H1 (cell line): ENCODE results near the gene NXPH4. TPM values are rescaled to one million over a fixed set of nuclear protein-coding genes. Genes with fewer than 3 reads are reported as not detected.

Source experiments
- CTCF ChIA-PET: fragments of 300-600 bp; sonication (Branson Sonifier 250); formaldehyde crosslinking; loops from one replicate; lab custom pipeline; 2021; ENCODE audit not compliant: partially characterized antibody; lab: Charles Lee
- POLR2A ChIA-PET: fragments of 300-600 bp; sonication (Branson Sonifier 250); formaldehyde crosslinking; loops from one replicate; lab custom pipeline; 2021; ENCODE audit warnings: inconsistent platforms; ENCODE audit not compliant: partially characterized antibody; lab: Charles Lee
- DNase-seq, 2 experiments: peaks; one replicate each; pipeline versions ENCODE4 v3.0.0 to v3.0.0-alpha.2; 2010 to 2022; ENCODE audit warnings: low spot score in 2 of 2, low read depth in 1 of 2, mixed read lengths in 1 of 2
- FAIRE-seq: peaks from 2 replicates; lab custom pipeline; 2011; peaks lifted over from hg19 to GRCh38; lab: Jason Lieb, UNC
- H2AFZ ChIP-seq: 2 replicates; pipeline ENCODE4 v1.8.1; 2012; ENCODE audit warnings: low read length, inconsistent platforms
- H2AK5ac ChIP-seq: 2 replicates; pipeline ENCODE4 v1.6.1; 2013; ENCODE audit warnings: low read depth, low read length
- H2BK120ac ChIP-seq: replicated peaks from 2 replicates; pipeline ENCODE3; 2013; ENCODE audit warnings: low read depth, low read length, inconsistent platforms
- H2BK12ac ChIP-seq: 2 replicates; pipeline ENCODE4 v1.6.1; 2013; ENCODE audit warnings: low read depth, low read length
- H2BK15ac ChIP-seq: 2 replicates; pipeline ENCODE4 v1.6.1; 2013; ENCODE audit warnings: low read length
- H2BK20ac ChIP-seq: 2 replicates; pipeline ENCODE4 v1.6.1; 2013; ENCODE audit warnings: low read length
- H2BK5ac ChIP-seq: 2 replicates; pipeline ENCODE4 v1.6.1; 2013; ENCODE audit warnings: low read depth, low read length
- H3K14ac ChIP-seq: 2 replicates; pipeline ENCODE4 v1.6.1; 2013; ENCODE audit warnings: inconsistent platforms; ENCODE audit not compliant: insufficient read length
- H3K18ac ChIP-seq: 2 replicates; pipeline ENCODE4 v1.6.1; 2013; ENCODE audit warnings: low read length; ENCODE audit errors: extremely low read depth
- H3K23ac ChIP-seq: 2 replicates; pipeline ENCODE4 v1.6.1; 2013; ENCODE audit warnings: inconsistent platforms; ENCODE audit not compliant: insufficient read length
- H3K23me2 ChIP-seq: 2 replicates; pipeline ENCODE4 v1.6.1; 2013; ENCODE audit warnings: low read depth, low read length
- H3K27ac ChIP-seq: 2 replicates; pipeline ENCODE4 v1.6.1; 2011; ENCODE audit warnings: low read depth, low read length, inconsistent platforms
- H3K27me3 ChIP-seq, 4 experiments: replicated peaks in 1 of 4; 1 replicate in 1 of 4; 2 replicates in 3 of 4; pipeline versions ENCODE4 v1.6.1 to v1.8.1; 2011 to 2013; ENCODE audit warnings: low read length in 3 of 4, mild to moderate bottlenecking in 3 of 4, inconsistent platforms in 2 of 4, mixed read lengths in 2 of 4, moderate library complexity in 1 of 4; ENCODE audit not compliant: control insufficient read depth in 3 of 4, insufficient read depth in 3 of 4; ENCODE audit errors: extremely low read depth in 1 of 4
- H3K36me3 ChIP-seq, 4 experiments: 2 replicates each; pipeline versions ENCODE4 v1.6.1 to v1.8.1; 2011 to 2013; ENCODE audit warnings: mild to moderate bottlenecking in 4 of 4, low read length in 3 of 4, moderate library complexity in 2 of 4, control low read depth in 1 of 4, inconsistent platforms in 1 of 4; ENCODE audit not compliant: insufficient read depth in 4 of 4, control insufficient read depth in 2 of 4
- H3K4ac ChIP-seq: replicated peaks from 2 replicates; pipeline ENCODE3; 2013; ENCODE audit warnings: low read length, low read depth, mixed read lengths, inconsistent platforms; ENCODE audit not compliant: insufficient read length
- H3K4me1 ChIP-seq, 4 experiments: replicated peaks in 1 of 4; 1 replicate in 1 of 4; 2 replicates in 3 of 4; pipeline versions ENCODE4 v1.6.1 to v1.8.1; 2011 to 2013; ENCODE audit warnings: low read length in 3 of 4, inconsistent platforms in 2 of 4, mixed read lengths in 1 of 4; ENCODE audit not compliant: insufficient read depth in 4 of 4, control insufficient read depth in 3 of 4
- H3K4me2 ChIP-seq, 2 experiments: 2 replicates each; pipeline versions ENCODE4 v1.6.1 to v1.8.1; 2011 to 2013; ENCODE audit warnings: low read depth in 2 of 2, low read length in 2 of 2, control low read depth in 1 of 2, inconsistent platforms in 1 of 2, mild to moderate bottlenecking in 1 of 2; ENCODE audit not compliant: insufficient read depth in 1 of 2
- H3K4me3 ChIP-seq, 4 experiments: fragments of 200-600, 300-600 bp in 1 of 4; sonication (generic), shearing (Covaris generic), sonication (Bioruptor Twin) in 1 of 4; 2 replicates each; pipeline versions ENCODE4 v1.5.1 to v1.8.1; 2011 to 2016; ENCODE audit warnings: low read length in 4 of 4, low read depth in 3 of 4, control low read depth in 2 of 4, inconsistent platforms in 2 of 4, mild to moderate bottlenecking in 2 of 4, mixed read lengths in 1 of 4, moderate library complexity in 1 of 4; ENCODE audit not compliant: insufficient read depth in 2 of 4; ENCODE audit errors: extremely low read depth in 1 of 4
- H3K56ac ChIP-seq: replicated peaks from 2 replicates; pipeline ENCODE3; 2013; ENCODE audit warnings: low read depth, mild to moderate bottlenecking, mixed read lengths, low read length, inconsistent platforms; ENCODE audit not compliant: insufficient read length
- H3K79me1 ChIP-seq: 2 replicates; pipeline ENCODE4 v1.6.1; 2013; ENCODE audit warnings: low read depth, low read length, control low read depth
- H3K79me2 ChIP-seq, 2 experiments: 2 replicates each; pipeline versions ENCODE4 v1.6.1 to v1.8.1; 2012 to 2013; ENCODE audit warnings: low read length in 2 of 2, mild to moderate bottlenecking in 2 of 2, inconsistent platforms in 1 of 2; ENCODE audit not compliant: insufficient read depth in 2 of 2, control insufficient read depth in 1 of 2
- H3K9ac ChIP-seq, 4 experiments: replicated peaks in 1 of 4; 1 replicate in 1 of 4; 2 replicates in 3 of 4; pipeline versions ENCODE4 v1.6.1 to v1.8.1; 2011 to 2013; ENCODE audit warnings: low read depth in 3 of 4, low read length in 3 of 4, control low read depth in 2 of 4, mild to moderate bottlenecking in 2 of 4, moderate library complexity in 2 of 4, inconsistent platforms in 1 of 4; ENCODE audit errors: extremely low read depth in 1 of 4
- H3K9me3 ChIP-seq, 2 experiments: 2 replicates each; pipeline versions ENCODE4 v1.6.1 to v1.8.1; 2012 to 2013; ENCODE audit warnings: mild to moderate bottlenecking in 2 of 2, moderate library complexity in 2 of 2, control low read depth in 1 of 2, inconsistent platforms in 1 of 2, low read depth in 1 of 2, low read length in 1 of 2, mixed read lengths in 1 of 2; ENCODE audit not compliant: insufficient read depth in 2 of 2
- H4K20me1 ChIP-seq, 2 experiments: replicated peaks in 1 of 2; 2 replicates each; pipeline versions ENCODE3 to v1.8.1; 2011 to 2013; ENCODE audit warnings: inconsistent platforms in 2 of 2, low read length in 2 of 2, mild to moderate bottlenecking in 1 of 2; ENCODE audit not compliant: insufficient read depth in 2 of 2, control insufficient read depth in 1 of 2
- H4K5ac ChIP-seq: 2 replicates; pipeline ENCODE4 v1.6.1; 2013; ENCODE audit warnings: low read length, low read depth, mixed read lengths, inconsistent platforms; ENCODE audit not compliant: insufficient read length
- H4K8ac ChIP-seq: 2 replicates; pipeline ENCODE4 v1.8.0; 2013; ENCODE audit warnings: mild to moderate bottlenecking, moderate library complexity, low read length, inconsistent platforms; ENCODE audit not compliant: insufficient read depth; ENCODE audit errors: extremely low read depth
- H4K91ac ChIP-seq: replicated peaks from 2 replicates; pipeline ENCODE3; 2013; ENCODE audit warnings: low read length, mixed read lengths, inconsistent platforms; ENCODE audit not compliant: insufficient read length
- CREB1 ChIP-seq: IDR thresholded peaks from 2 replicates; pipeline ENCODE4 v1.6.1; 2012; ENCODE audit warnings: inconsistent platforms
- TBP ChIP-seq: IDR thresholded peaks from 2 replicates; pipeline ENCODE4 v1.6.1; 2011; ENCODE audit warnings: low read depth, low read length, improper control_type of control experiment
- WGBS, 2 experiments: shearing (Covaris generic) in 1 of 2; methylation state at CpG; one replicate each; pipeline versions ENCODE4 v1.1.6 to v1.1.7; 2013 to 2015; ENCODE audit warnings: low lambda C conversion rate in 2 of 2, mixed read lengths in 2 of 2, inconsistent platforms in 1 of 2, low coverage in 1 of 2, missing lambda C conversion rate in 1 of 2; ENCODE audit not compliant: insufficient replicate concordance in 2 of 2, insufficient coverage in 1 of 2, insufficient read length in 1 of 2; ENCODE audit errors: extremely low coverage in 1 of 2, missing lambda C conversion rate in 1 of 2; 5-methylcytosine and 5-hydroxymethylcytosine counted together
- polyA plus RNA-seq, 7 experiments: library from polyadenylated mRNA; depleted of rRNA in 3 of 7; stranded (reverse) in 5 of 7; unstranded in 2 of 7; fragments of >200 nt in 5 of 7; fragments of 200-250 nt in 2 of 7; gene quantifications; 1 replicate in 5 of 7; 2 replicates in 1 of 7; 4 replicates in 1 of 7; pipeline versions ENCODE4 v1.2.1 to v1.2.3, GENCODE V29; 2011 to 2013; ENCODE audit warnings: missing spikeins in 2 of 7, mixed read lengths in 2 of 7
- total RNA-seq: library from RNA; stranded (reverse); fragmentation: NEBNext Ultra II Directional; extraction: Animal tissue kit (Norgen Biotek cat#: 25700); gene quantifications from 2 replicates; pipeline ENCODE4 v1.2.1, GENCODE V29; 2021

NXPH4 gene
- total and polyA plus RNA-seq, 2 of the 8 experiments (the other 6 are each of a cell fraction or from before 2014, with no cell fraction given): 0.92 to 1.7 TPM

- Histone ChIP-seq H3K79me2 (no peaks in the 10 kb centered on the region), H4K91ac (no peak overlapping the region), H3K4ac (no peak overlapping the region), H2BK20ac (no peak overlapping the region), H3K9ac (no peak overlapping the region), H4K20me1 (peaks cover 12 to 20% of the 10 kb centered on the region in 2 experiments), H2BK12ac (no peak overlapping the region), H3K4me1 (no peaks in the 10 kb centered on the region), H2BK5ac (no peak overlapping the region), H2AK5ac (no peak overlapping the region), H3K27ac (no peak overlapping the region), H2AFZ (no peak overlapping the region), H3K36me3 (peaks cover 35 to 79% (median 73%) of the 10 kb centered on the region in 4 experiments), H3K79me1 (no peaks in the 10 kb centered on the region; the same call in 1 of the 2 replicates), H3K18ac (no peak overlapping the region), H3K23me2 (no peaks in the 10 kb centered on the region), H2BK15ac (no peak overlapping the region), H3K4me2 (no peak overlapping the region), H4K8ac (no peak overlapping the region), H3K27me3 (no peaks in the 10 kb centered on the region), H2BK120ac (no peak overlapping the region), H3K23ac (no peak overlapping the region), H4K5ac (no peak overlapping the region), H3K9me3 (no peaks in the 10 kb centered on the region), H3K4me3 (no peak overlapping the region), H3K14ac (no peak overlapping the region), H3K56ac (no peak overlapping the region)
- FAIRE-seq (no peak), DNase-seq (no peak)
- TF ChIP-seq CREB1: no peak
- no peak for TF ChIP-seq TBP
- ChIA-PET POLR2A (interaction anchor here (0.5 to 7.0 kb wide), 4 partner anchors 9 to 300 kb away, joined by 3 to 53 read pairs (median 29); partner anchors contain the start of gene SHMT2), CTCF (interaction anchor here (1.0 kb wide), 1 partner anchor 9 kb away, joined by 4 read pairs; no protein-coding TSS in a partner anchor)
- WGBS, 2 experiments: 95% methylated on average over 24 of the region's 26 CpGs; no CpG with 5 or more reads in 1 of the 2 experiments
Measured at GRCh38 chr12:57205186-57205585, 11.4 kb upstream of the NXPH4 start.
